NB4 (cell line): ENCODE results near the gene RERE.
"Not testable (repeated sequence)": the region's sequence is repeated elsewhere in the genome, so short reads cannot be mapped to it uniquely, and the experiment has no call there.

ENCODE experiments used
- CTCF ChIP-seq: IDR thresholded peaks from one replicate; pipeline ENCODE4 v1.5.1; 2012; ENCODE audit warnings: low read depth, low read length
- MAX ChIP-seq: IDR thresholded peaks from 2 replicates; pipeline ENCODE4 v1.6.1; 2011; ENCODE audit warnings: low read depth, low read length

GRCh38 chr1:8380310-8380709, 437.1 kb downstream of the RERE start:
- not testable (repeated sequence) for TF ChIP-seq CTCF, MAX
